H9 (cell line): Measurements from ENCODE around the gene CLEC9A. TPM values are rescaled to one million over a fixed set of nuclear protein-coding genes. Genes with fewer than 3 reads are reported as not detected.

Source experiments
- DNase-seq: peaks from one replicate; pipeline ENCODE4 v3.0.0-alpha.2; 2017
- H2AFZ ChIP-seq: one replicate; pipeline ENCODE4 v1.6.1; 2013; ENCODE audit warnings: mild to moderate bottlenecking, low read length, control low read depth, moderate library complexity
- H2AK5ac ChIP-seq: 2 replicates; pipeline ENCODE4 v1.6.1; 2013; ENCODE audit warnings: low read length, control low read depth, mixed read lengths; ENCODE audit not compliant: insufficient read length
- H2BK120ac ChIP-seq: one replicate; pipeline ENCODE4 v1.6.1; 2013; ENCODE audit warnings: low read depth, mild to moderate bottlenecking, low read length, control low read depth, inconsistent platforms; ENCODE audit not compliant: poor library complexity, severe bottlenecking
- H2BK12ac ChIP-seq: 2 replicates; pipeline ENCODE4 v1.6.1; 2013; ENCODE audit warnings: low read length, control low read depth, mixed read lengths, low read depth; ENCODE audit not compliant: insufficient read length
- H2BK15ac ChIP-seq: 2 replicates; pipeline ENCODE4 v1.6.1; 2013; ENCODE audit warnings: low read depth, low read length, control low read depth
- H2BK20ac ChIP-seq: one replicate; pipeline ENCODE4 v1.6.1; 2013; ENCODE audit warnings: low read depth, mild to moderate bottlenecking, low read length, control low read depth, inconsistent platforms; ENCODE audit not compliant: poor library complexity, severe bottlenecking
- H2BK5ac ChIP-seq: 2 replicates; pipeline ENCODE4 v1.6.1; 2013; ENCODE audit warnings: low read length, control low read depth, mixed read lengths; ENCODE audit not compliant: insufficient read length
- H3K14ac ChIP-seq: 2 replicates; pipeline ENCODE4 v1.6.1; 2013; ENCODE audit warnings: low read length, control low read depth; ENCODE audit not compliant: insufficient read depth
- H3K18ac ChIP-seq: 2 replicates; pipeline ENCODE4 v1.6.1; 2013; ENCODE audit warnings: low read depth, mild to moderate bottlenecking, mixed read lengths, low read length, control low read depth; ENCODE audit not compliant: insufficient read length
- H3K23ac ChIP-seq: 2 replicates; pipeline ENCODE4 v1.6.1; 2013; ENCODE audit warnings: low read length, control low read depth, mixed read lengths, low read depth; ENCODE audit not compliant: insufficient read length
- H3K23me2 ChIP-seq: 2 replicates; pipeline ENCODE4 v1.6.1; 2013; ENCODE audit warnings: low read depth, mild to moderate bottlenecking, mixed read lengths, low read length, control low read depth; ENCODE audit not compliant: insufficient read length, poor library complexity, severe bottlenecking
- H3K27ac ChIP-seq: 2 replicates; pipeline ENCODE4 v1.5.1; 2013; ENCODE audit warnings: low read length, control low read depth, mixed read lengths, low read depth; ENCODE audit not compliant: insufficient read length
- H3K27me3 ChIP-seq: 2 replicates; pipeline ENCODE4 v1.6.1; 2013; ENCODE audit warnings: low read length, control low read depth, inconsistent platforms; ENCODE audit not compliant: insufficient read depth
- H3K4ac ChIP-seq: 2 replicates; pipeline ENCODE4 v1.6.1; 2013; ENCODE audit warnings: low read depth, mild to moderate bottlenecking, control low read depth, inconsistent platforms, low read length, moderate library complexity
- H3K4me1 ChIP-seq: 2 replicates; pipeline ENCODE4 v1.6.1; 2013; ENCODE audit warnings: low read length, control low read depth, inconsistent platforms; ENCODE audit not compliant: insufficient read depth
- H3K4me2 ChIP-seq: 2 replicates; pipeline ENCODE4 v1.6.1; 2013; ENCODE audit warnings: low read length, control low read depth, mixed read lengths; ENCODE audit not compliant: insufficient read length, insufficient read depth
- H3K56ac ChIP-seq: 2 replicates; pipeline ENCODE4 v1.6.1; 2013; ENCODE audit warnings: low read depth, mild to moderate bottlenecking, mixed read lengths, low read length, control low read depth; ENCODE audit not compliant: insufficient read length
- H3K79me1 ChIP-seq: 2 replicates; pipeline ENCODE4 v1.6.1; 2013; ENCODE audit warnings: low read depth, mild to moderate bottlenecking, moderate library complexity, low read length, control low read depth, inconsistent platforms; ENCODE audit not compliant: insufficient read depth, poor library complexity, severe bottlenecking
- H3K79me2 ChIP-seq: 2 replicates; pipeline ENCODE4 v1.6.1; 2013; ENCODE audit warnings: low read length, control low read depth, inconsistent platforms; ENCODE audit not compliant: insufficient read depth
- H3K9ac ChIP-seq: 2 replicates; pipeline ENCODE4 v1.6.1; 2013; ENCODE audit warnings: low read length, control low read depth, mixed read lengths; ENCODE audit not compliant: insufficient read length; ENCODE audit errors: extremely low read depth
- H3K9me3 ChIP-seq: one replicate; pipeline ENCODE4 v1.6.1; 2013; ENCODE audit warnings: low read depth, low read length, inconsistent platforms; ENCODE audit not compliant: control insufficient read depth
- H3T11ph ChIP-seq: one replicate; pipeline ENCODE4 v1.6.1; 2013; ENCODE audit warnings: mild to moderate bottlenecking, low read length, control low read depth, inconsistent platforms
- H4K20me1 ChIP-seq: one replicate; pipeline ENCODE4 v1.6.1; 2013; ENCODE audit not compliant: control insufficient read depth, insufficient read length, insufficient read depth
- H4K5ac ChIP-seq: 2 replicates; pipeline ENCODE4 v1.6.1; 2013; ENCODE audit warnings: low read depth, mild to moderate bottlenecking, mixed read lengths, low read length, control low read depth; ENCODE audit not compliant: insufficient read length
- H4K8ac ChIP-seq: replicated peaks from 2 replicates; pipeline ENCODE4 v1.6.1; 2013; ENCODE audit warnings: low read length, control low read depth, mixed read lengths, low read depth; ENCODE audit not compliant: insufficient read length
- H4K91ac ChIP-seq: 2 replicates; pipeline ENCODE4 v1.6.1; 2013; ENCODE audit warnings: low read depth, mild to moderate bottlenecking, moderate library complexity, mixed read lengths, low read length, control low read depth; ENCODE audit not compliant: insufficient read length
- H3K27ac Mint-ChIP-seq, 3 experiments: 2 replicates in 2 of 3; 3 replicates in 1 of 3; pipeline ENCODE4 v1.8.0; 2020 to 2021; ENCODE audit warnings: mixed read lengths in 3 of 3, mild to moderate bottlenecking in 1 of 3, moderate library complexity in 1 of 3
- H3K27me3 Mint-ChIP-seq: 2 replicates; pipeline ENCODE4 v1.8.0; 2021; ENCODE audit warnings: low read depth, mild to moderate bottlenecking, moderate library complexity, mixed read lengths
- H3K36me3 Mint-ChIP-seq, 3 experiments: 2 replicates in 2 of 3; 3 replicates in 1 of 3; pipeline ENCODE4 v1.8.0; 2020 to 2021; ENCODE audit warnings: low read depth in 3 of 3, mixed read lengths in 3 of 3; ENCODE audit not compliant: insufficient read depth in 1 of 3
- H3K4me1 Mint-ChIP-seq, 2 experiments: 2 replicates each; pipeline ENCODE4 v1.8.0; 2020; ENCODE audit warnings: mixed read lengths in 2 of 2
- H3K4me3 Mint-ChIP-seq, 2 experiments: 2 replicates in 1 of 2; 3 replicates in 1 of 2; pipeline ENCODE4 v1.8.0; 2020 to 2021; ENCODE audit warnings: mild to moderate bottlenecking in 2 of 2, mixed read lengths in 2 of 2, moderate library complexity in 1 of 2
- H3K9me3 Mint-ChIP-seq, 2 experiments: 2 replicates in 1 of 2; 3 replicates in 1 of 2; pipeline ENCODE4 v1.8.0; 2020; ENCODE audit warnings: mild to moderate bottlenecking in 2 of 2, mixed read lengths in 2 of 2, moderate library complexity in 1 of 2
- whole genome bisulfite sequencing: extraction: QIAGEN DNeasy Blood & Tissue Kit; methylation state at CpG from one replicate; pipeline ENCODE4 v1.1.7; 2013; ENCODE audit warnings: missing lambda C conversion rate, low lambda C conversion rate, mixed read lengths; ENCODE audit not compliant: insufficient read length; ENCODE audit errors: extremely low coverage; 5-methylcytosine and 5-hydroxymethylcytosine counted together
- total RNA-seq: library from RNA; stranded (reverse); gene quantifications from 2 replicates; pipeline ENCODE4 v1.2.1, GENCODE V29; 2021
- TF ChIP-seq, protein P1 (sequence below): fragments of 200-600 bp; sonication (generic); conservative IDR thresholded peaks from 3 replicates; pipeline ENCODE4 v1.8.0; 2021; ENCODE audit warnings: antibody characterized with exemption, mild to moderate bottlenecking

CLEC9A gene
- total RNA-seq, 1 experiment from 2014 or later: not detected

DNA sequence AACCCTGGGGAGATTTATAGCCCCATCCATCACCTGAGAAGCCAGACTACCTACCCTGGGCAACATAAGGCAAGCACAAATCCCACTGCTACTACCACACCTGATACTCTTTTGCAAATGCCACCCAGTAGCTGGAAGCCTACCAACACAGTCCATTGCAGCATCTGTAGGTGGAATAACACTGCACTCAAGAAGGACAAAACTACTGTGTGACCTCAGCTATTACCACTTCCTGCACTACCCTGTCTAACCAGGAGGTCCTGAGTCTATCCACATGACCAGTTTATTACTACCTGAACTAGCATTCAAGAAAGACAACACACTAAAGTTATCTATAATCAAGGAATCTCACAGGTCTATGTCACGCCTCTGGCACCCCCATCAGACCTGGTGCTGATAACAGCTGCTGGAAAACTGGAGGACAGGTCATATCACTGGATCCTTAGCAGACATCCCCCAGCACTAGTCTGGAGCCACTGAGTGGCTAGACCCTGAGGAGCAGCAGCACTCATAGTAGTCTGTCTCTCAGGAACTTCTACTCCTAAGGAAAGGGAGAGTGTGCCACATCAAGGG, 71.3 kb downstream of the CLEC9A start:
- Histone ChIP-seq H3K23me2 (no peaks in the 10 kb centered on the region), H3K4me1 (no peaks in the 10 kb centered on the region), H3K4ac (no peak overlapping the region), H3K18ac (no peak overlapping the region), H2BK5ac (no peak overlapping the region), H3K27ac (no peak overlapping the region), H3K4me2 (no peak overlapping the region), H3K27me3 (no peaks in the 10 kb centered on the region), H2BK15ac (no peak overlapping the region), H4K8ac (no peak overlapping the region), H4K5ac (no peak overlapping the region), H3K9me3 (no peaks in the 10 kb centered on the region), H3K79me2 (no peaks in the 10 kb centered on the region), H2BK20ac (no peak overlapping the region), H3K9ac (no peak overlapping the region), H2BK120ac (no peak overlapping the region), H3K56ac (no peak overlapping the region), H2AK5ac (no peak overlapping the region), H3K14ac (no peak overlapping the region), H3K79me1 (no peaks in the 10 kb centered on the region), H4K20me1 (no peaks in the 10 kb centered on the region), H3K23ac (no peak overlapping the region), H4K91ac (no peak overlapping the region), H2AFZ (no peak overlapping the region), H2BK12ac (no peak overlapping the region), H3T11ph (no peak overlapping the region)
- TF ChIP-seq, protein P1, sequence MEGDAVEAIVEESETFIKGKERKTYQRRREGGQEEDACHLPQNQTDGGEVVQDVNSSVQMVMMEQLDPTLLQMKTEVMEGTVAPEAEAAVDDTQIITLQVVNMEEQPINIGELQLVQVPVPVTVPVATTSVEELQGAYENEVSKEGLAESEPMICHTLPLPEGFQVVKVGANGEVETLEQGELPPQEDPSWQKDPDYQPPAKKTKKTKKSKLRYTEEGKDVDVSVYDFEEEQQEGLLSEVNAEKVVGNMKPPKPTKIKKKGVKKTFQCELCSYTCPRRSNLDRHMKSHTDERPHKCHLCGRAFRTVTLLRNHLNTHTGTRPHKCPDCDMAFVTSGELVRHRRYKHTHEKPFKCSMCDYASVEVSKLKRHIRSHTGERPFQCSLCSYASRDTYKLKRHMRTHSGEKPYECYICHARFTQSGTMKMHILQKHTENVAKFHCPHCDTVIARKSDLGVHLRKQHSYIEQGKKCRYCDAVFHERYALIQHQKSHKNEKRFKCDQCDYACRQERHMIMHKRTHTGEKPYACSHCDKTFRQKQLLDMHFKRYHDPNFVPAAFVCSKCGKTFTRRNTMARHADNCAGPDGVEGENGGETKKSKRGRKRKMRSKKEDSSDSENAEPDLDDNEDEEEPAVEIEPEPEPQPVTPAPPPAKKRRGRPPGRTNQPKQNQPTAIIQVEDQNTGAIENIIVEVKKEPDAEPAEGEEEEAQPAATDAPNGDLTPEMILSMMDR: no peak
- no peak overlapping the region; a peak in 1 of 7 replicates for H3K27ac Mint-ChIP-seq
- DNase-seq: no peak
- H3K4me1 Mint-ChIP-seq: peaks cover 10 to 12% of the 10 kb centered on the region in 2 experiments
- peaks cover 0 to 6% (median 0%) of the 10 kb centered on the region in 3 experiments; a peak in 4 of 7 replicates for H3K36me3 Mint-ChIP-seq
- peaks cover 3% of the 10 kb centered on the region for H3K27me3 Mint-ChIP-seq
- no CpG with 5 or more reads among the region's 1 CpG for WGBS
- H3K9me3 Mint-ChIP-seq: peaks cover 7 to 8% of the 10 kb centered on the region in 2 experiments
- H3K4me3 Mint-ChIP-seq: no peak overlapping the region
